IMR-90 (cell line): ENCODE measurements around the gene DYNLL2. TPM values are rescaled to one million over a fixed set of nuclear protein-coding genes. Genes with fewer than 3 reads are reported as not detected.

Source experiments
- ATAC-seq: fragments of 200-7000 bp; cut with Tn5 transposase; 2 replicates; pipeline ENCODE4 v1.9.1; 2020; ENCODE audit warnings: low read depth, mild to moderate bottlenecking, moderate library complexity
- BruUV-seq: library from RNA; stranded (reverse); fragments of 400-500 nt; replicated peaks from 2 replicates; lab custom pipeline; 2021; lab: Mats Ljungman, UMichigan
- CTCF ChIA-PET: fragments of 300-600 bp; formaldehyde crosslinking; extraction: SDS; loops from one replicate; lab custom pipeline; 2021; ENCODE audit warnings: antibody characterized with exemption; lab: Yijun Ruan, JAX
- POLR2A ChIA-PET: fragments of 300-600 bp; sonication (Branson Sonifier 250); formaldehyde crosslinking; loops from one replicate; lab custom pipeline; 2022; ENCODE audit warnings: antibody characterized with exemption; ENCODE audit not compliant: unreplicated experiment; lab: Charles Lee
- DNase-seq: peaks from one replicate; pipeline ENCODE4 v3.0.0; 2013
- H2AFZ ChIP-seq: replicated peaks from 2 replicates; pipeline ENCODE3; 2013; ENCODE audit warnings: low read length, mild to moderate bottlenecking; ENCODE audit not compliant: poor library complexity
- H2AK5ac ChIP-seq: 2 replicates; pipeline ENCODE4 v1.6.1; 2013; ENCODE audit warnings: low read depth, low read length, inconsistent platforms
- H2AK9ac ChIP-seq: replicated peaks from 2 replicates; pipeline ENCODE3; 2013; ENCODE audit warnings: mild to moderate bottlenecking, low read depth, low read length, moderate library complexity; ENCODE audit not compliant: poor library complexity
- H2BK120ac ChIP-seq: 2 replicates; pipeline ENCODE4 v1.6.1; 2013; ENCODE audit warnings: low read depth, low read length, inconsistent platforms
- H2BK15ac ChIP-seq: 3 replicates; pipeline ENCODE4 v1.6.1; 2013; ENCODE audit warnings: low read depth, low read length, inconsistent platforms
- H2BK20ac ChIP-seq: 2 replicates; pipeline ENCODE4 v1.6.1; 2013; ENCODE audit warnings: low read depth, mild to moderate bottlenecking, inconsistent platforms, low read length, moderate library complexity
- H2BK5ac ChIP-seq: 2 replicates; pipeline ENCODE4 v1.6.1; 2013; ENCODE audit warnings: mild to moderate bottlenecking, low read depth, low read length, inconsistent platforms; ENCODE audit not compliant: poor library complexity, severe bottlenecking
- H3K14ac ChIP-seq: replicated peaks from 2 replicates; pipeline ENCODE4 v1.6.1; 2013; ENCODE audit warnings: low read depth, low read length, inconsistent platforms
- H3K18ac ChIP-seq: 2 replicates; pipeline ENCODE4 v1.6.1; 2013; ENCODE audit warnings: low read depth, low read length, control low read depth
- H3K23ac ChIP-seq: 2 replicates; pipeline ENCODE4 v1.6.1; 2013; ENCODE audit warnings: low read depth, low read length, inconsistent platforms
- H3K27ac ChIP-seq: 2 replicates; pipeline ENCODE4 v1.5.1; 2013; ENCODE audit warnings: mild to moderate bottlenecking, control low read depth, low read length; ENCODE audit not compliant: insufficient read depth
- H3K27me3 ChIP-seq: 2 replicates; pipeline ENCODE4 v1.6.1; 2013; ENCODE audit warnings: low read length; ENCODE audit not compliant: control insufficient read depth, insufficient read depth
- H3K36me3 ChIP-seq: 2 replicates; pipeline ENCODE4 v1.6.1; 2013; ENCODE audit warnings: low read length, mixed read lengths; ENCODE audit not compliant: control insufficient read depth, insufficient read depth
- H3K4ac ChIP-seq: 2 replicates; pipeline ENCODE4 v1.6.1; 2013; ENCODE audit warnings: low read depth, low read length, inconsistent platforms
- H3K4me1 ChIP-seq: 2 replicates; pipeline ENCODE4 v1.6.1; 2013; ENCODE audit warnings: low read length, mixed read lengths; ENCODE audit not compliant: control insufficient read depth, insufficient read depth
- H3K4me2 ChIP-seq: 2 replicates; pipeline ENCODE4 v1.6.1; 2013; ENCODE audit warnings: low read depth, mild to moderate bottlenecking, control low read depth, low read length, moderate library complexity
- H3K4me3 ChIP-seq: 2 replicates; pipeline ENCODE4 v1.5.1; 2013; ENCODE audit warnings: low read depth, mild to moderate bottlenecking, control low read depth, low read length, moderate library complexity; ENCODE audit not compliant: insufficient read depth
- H3K56ac ChIP-seq: 2 replicates; pipeline ENCODE4 v1.6.1; 2013; ENCODE audit warnings: low read length, inconsistent platforms; ENCODE audit not compliant: insufficient read depth; ENCODE audit errors: extremely low read depth
- H3K79me1 ChIP-seq, 2 experiments: 2 replicates each; pipeline ENCODE4 v1.6.1; 2013; ENCODE audit warnings: low read length in 2 of 2, inconsistent platforms in 1 of 2, low read depth in 1 of 2
- H3K9ac ChIP-seq: 2 replicates; pipeline ENCODE4 v1.6.1; 2013; ENCODE audit warnings: low read depth, low read length, control low read depth
- H3K9me1 ChIP-seq: 2 replicates; pipeline ENCODE4 v1.6.1; 2013; ENCODE audit warnings: low read length, inconsistent platforms; ENCODE audit not compliant: insufficient read depth
- H3K9me3 ChIP-seq: 2 replicates; pipeline ENCODE4 v1.6.1; 2013; ENCODE audit warnings: low read length; ENCODE audit not compliant: control insufficient read depth, insufficient read depth
- H4K20me1 ChIP-seq: 2 replicates; pipeline ENCODE4 v1.6.1; 2013; ENCODE audit warnings: low read length, inconsistent platforms; ENCODE audit not compliant: insufficient read depth
- H4K5ac ChIP-seq: 2 replicates; pipeline ENCODE4 v1.6.1; 2013; ENCODE audit warnings: mild to moderate bottlenecking, low read depth, low read length, control low read depth
- H4K8ac ChIP-seq, 2 experiments: 2 replicates each; pipeline ENCODE4 v1.6.1; 2013; ENCODE audit warnings: low read depth in 2 of 2, low read length in 2 of 2, control low read depth in 1 of 2, inconsistent platforms in 1 of 2
- H4K91ac ChIP-seq: 2 replicates; pipeline ENCODE4 v1.6.1; 2013; ENCODE audit warnings: low read depth, low read length, inconsistent platforms; ENCODE audit not compliant: insufficient read depth
- BHLHE40 ChIP-seq: fragments of 150-350 bp; IDR thresholded peaks from 2 replicates; pipeline ENCODE4 v1.6.1; 2016; ENCODE audit warnings: mild to moderate bottlenecking, low read depth, low read length
- CEBPB ChIP-seq: IDR thresholded peaks from 2 replicates; pipeline ENCODE4 v1.6.1; 2012; ENCODE audit warnings: low read depth, low read length, improper control_type of control experiment
- CHD1 ChIP-seq: IDR thresholded peaks from 2 replicates; pipeline ENCODE4 v1.6.1; 2012; ENCODE audit warnings: low read depth, low read length, improper control_type of control experiment
- CTCF ChIP-seq: conservative IDR thresholded peaks from 2 replicates; pipeline ENCODE4 v1.5.1; 2012; ENCODE audit warnings: mild to moderate bottlenecking, low read depth, low read length, improper control_type of control experiment
- ELK1 ChIP-seq: fragments of 150-350 bp; IDR thresholded peaks from 2 replicates; pipeline ENCODE4 v1.6.1; 2016; ENCODE audit warnings: low read depth, mild to moderate bottlenecking, low read length, moderate library complexity, borderline replicate concordance
- FOS ChIP-seq: fragments of 150-350 bp; IDR thresholded peaks from 2 replicates; pipeline ENCODE4 v1.6.1; 2016; ENCODE audit warnings: low read depth, low read length
- MAFK ChIP-seq: IDR thresholded peaks from 2 replicates; pipeline ENCODE4 v1.6.1; 2012; ENCODE audit warnings: low read depth, low read length, improper control_type of control experiment
- MAZ ChIP-seq: IDR thresholded peaks from 2 replicates; pipeline ENCODE4 v1.6.1; 2012; ENCODE audit warnings: low read depth, mild to moderate bottlenecking, low read length, improper control_type of control experiment, moderate library complexity, borderline replicate concordance
- MXI1 ChIP-seq: IDR thresholded peaks from 2 replicates; pipeline ENCODE4 v1.6.1; 2012; ENCODE audit warnings: low read depth, mild to moderate bottlenecking, low read length, moderate library complexity, borderline replicate concordance
- NFE2L2 ChIP-seq: fragments of 150-350 bp; IDR thresholded peaks from 2 replicates; pipeline ENCODE4 v1.6.1; 2016; ENCODE audit warnings: low read depth, mild to moderate bottlenecking, low read length
- POLR2A ChIP-seq: IDR thresholded peaks from 2 replicates; pipeline ENCODE4 v1.6.1; 2012; ENCODE audit warnings: mild to moderate bottlenecking, low read depth, low read length
- RAD21 ChIP-seq: IDR thresholded peaks from 2 replicates; pipeline ENCODE4 v1.6.1; 2012; ENCODE audit warnings: low read length, improper control_type of control experiment
- RCOR1 ChIP-seq: IDR thresholded peaks from 2 replicates; pipeline ENCODE4 v1.6.1; 2012; ENCODE audit warnings: mild to moderate bottlenecking, low read length, improper control_type of control experiment; ENCODE audit not compliant: insufficient replicate concordance
- RFX5 ChIP-seq: IDR thresholded peaks from 2 replicates; pipeline ENCODE4 v1.8.0; 2012; ENCODE audit warnings: low read depth, mild to moderate bottlenecking, low read length, moderate library complexity
- SMC3 ChIP-seq: fragments of 150-350 bp; IDR thresholded peaks from 2 replicates; pipeline ENCODE4 v1.6.1; 2016; ENCODE audit warnings: low read depth, mild to moderate bottlenecking, antibody characterized with exemption, low read length, moderate library complexity
- USF2 ChIP-seq: fragments of 150-350 bp; IDR thresholded peaks from 2 replicates; pipeline ENCODE4 v1.6.1; 2017; ENCODE audit warnings: mild to moderate bottlenecking, antibody characterized with exemption, low read length, low read depth
- WGBS, 2 experiments: methylation state at CpG; one replicate each; pipeline versions ENCODE4 v1.1.5 to v1.1.7; 2013; ENCODE audit warnings: missing lambda C conversion rate in 2 of 2; ENCODE audit not compliant: insufficient read length in 1 of 2; ENCODE audit errors: extremely low coverage in 2 of 2; 5-methylcytosine and 5-hydroxymethylcytosine counted together
- dilution Hi-C: fragments of 300-500 bp; cut with HindIII; formaldehyde crosslinking; loops from one replicate; pipeline ENCODE4 v1.14.3; 2018; ENCODE audit warnings: low sequenced_read_pairs; ENCODE audit not compliant: unreplicated experiment
- in situ Hi-C: fragments of 300-500 bp; cut with MboI; formaldehyde crosslinking; loops from 3 replicates; pipeline ENCODE4 v1.14.3; 2019; ENCODE audit warnings: low sequenced_read_pairs, inconsistent platforms, mixed read lengths
- intact Hi-C: fragments of 100-400 bp; cut with micrococcal nuclease; formaldehyde crosslinking; loops from 2 replicates; pipeline ENCODE4 v1.10.0; 2022
- polyA plus RNA-seq, 3 experiments: library from polyadenylated mRNA; depleted of rRNA; stranded (reverse); fragments of >200 nt; gene quantifications; 2 replicates each; pipeline ENCODE4 v1.2.3, GENCODE V29; 2012; ENCODE audit warnings: low replicate concordance in 1 of 3
- total RNA-seq: library from RNA; depleted of rRNA; stranded (reverse); fragments of >200 nt; gene quantifications from 2 replicates; pipeline ENCODE4 v1.2.3, GENCODE V29; 2012

Gene DYNLL2
- total and polyA plus RNA-seq, 2 of the 4 experiments (the other 2 are of a cell fraction), result 9.1 to 14.2 TPM

- ATAC-seq (no peak), DNase-seq (no peak)
- no peak overlapping the region for H2AK5ac ChIP-seq
- peaks cover 17% of the 10 kb centered on the region for H3K27me3 ChIP-seq
- in situ Hi-C loops, result no loop called here
- TF ChIP-seq SMC3, result no peak
- no peak for TF ChIP-seq MXI1
- TF ChIP-seq MAFK, result no peak
- no peak for TF ChIP-seq USF2
- TF ChIP-seq RAD21, result no peak
- no peak for TF ChIP-seq NFE2L2
- no peak for TF ChIP-seq CHD1
- TF ChIP-seq RCOR1, result no peak
- no peak for TF ChIP-seq BHLHE40
- TF ChIP-seq CEBPB, result no peak
- no peak for TF ChIP-seq CTCF
- no peak for TF ChIP-seq RFX5
- TF ChIP-seq FOS, result no peak
- TF ChIP-seq MAZ, result no peak
- TF ChIP-seq POLR2A, result no peak
- no peak for TF ChIP-seq ELK1
- no peaks in the 10 kb centered on the region for H3K4me1 ChIP-seq
- WGBS, 2 experiments, result no CpG with 5 or more reads among the region's 1 CpG
- H2BK20ac ChIP-seq, result no peak overlapping the region
- H2BK15ac ChIP-seq, result no peak overlapping the region
- no peak overlapping the region for H3K18ac ChIP-seq
- dilution Hi-C loops, result no loop called here
- H2AFZ ChIP-seq, result no peak overlapping the region
- no peaks in the 10 kb centered on the region for H3K9me1 ChIP-seq
- H3K9me3 ChIP-seq, result no peaks in the 10 kb centered on the region
- no peaks in the 10 kb centered on the region for H3K36me3 ChIP-seq
- POLR2A ChIA-PET, result no interaction called here
- H4K20me1 ChIP-seq, result no peaks in the 10 kb centered on the region
- H3K9ac ChIP-seq, result no peak overlapping the region
- H2BK120ac ChIP-seq, result no peak overlapping the region
- H2AK9ac ChIP-seq, result no peak overlapping the region
- no peak overlapping the region for H3K4ac ChIP-seq
- H3K27ac ChIP-seq, result no peak overlapping the region
- H4K91ac ChIP-seq, result no peak overlapping the region
- H3K14ac ChIP-seq, result no peak overlapping the region
- no peak overlapping the region for H4K5ac ChIP-seq
- CTCF ChIA-PET, result interaction anchor here (1.1 kb wide), 1 partner anchor 21 kb away, joined by 3 read pairs; no protein-coding TSS in a partner anchor
- H3K56ac ChIP-seq, result no peak overlapping the region
- H4K8ac ChIP-seq, result no peak overlapping the region
- no peak overlapping the region for H3K23ac ChIP-seq
- H3K4me2 ChIP-seq, result no peak overlapping the region
- no peak overlapping the region for H3K4me3 ChIP-seq
- intact Hi-C loops, result no loop called here
- BruUV-seq, result no TSS peak
- no peak overlapping the region for H2BK5ac ChIP-seq
- H3K79me1 ChIP-seq, result no peaks in the 10 kb centered on the region
These were observed 30.8 kb upstream of the DYNLL2 start for GRCh38 chr17:58052407-58052806.
